IMR-90 (cell line): ENCODE results near the gene STPG1. TPM values are rescaled to one million over a fixed set of nuclear protein-coding genes. Genes with fewer than 3 reads are reported as not detected.

Experiments used
- ATAC-seq: fragments of 200-7000 bp; cut with Tn5 transposase; 2 replicates; pipeline ENCODE4 v1.9.1; 2020; ENCODE audit warnings: low read depth, mild to moderate bottlenecking, moderate library complexity
- BruUV-seq: library from RNA; stranded (reverse); fragments of 400-500 nt; replicated peaks from 2 replicates; lab custom pipeline; 2021; lab: Mats Ljungman, UMichigan
- CTCF ChIA-PET: fragments of 300-600 bp; formaldehyde crosslinking; extraction: SDS; loops from one replicate; lab custom pipeline; 2021; ENCODE audit warnings: antibody characterized with exemption; lab: Yijun Ruan, JAX
- POLR2A ChIA-PET: fragments of 300-600 bp; sonication (Branson Sonifier 250); formaldehyde crosslinking; loops from one replicate; lab custom pipeline; 2022; ENCODE audit warnings: antibody characterized with exemption; ENCODE audit not compliant: unreplicated experiment; lab: Charles Lee
- DNase-seq: peaks from one replicate; pipeline ENCODE4 v3.0.0; 2013
- H2AFZ ChIP-seq: replicated peaks from 2 replicates; pipeline ENCODE3; 2013; ENCODE audit warnings: low read length, mild to moderate bottlenecking; ENCODE audit not compliant: poor library complexity
- H2AK5ac ChIP-seq: 2 replicates; pipeline ENCODE4 v1.6.1; 2013; ENCODE audit warnings: low read depth, low read length, inconsistent platforms
- H2AK9ac ChIP-seq: replicated peaks from 2 replicates; pipeline ENCODE3; 2013; ENCODE audit warnings: mild to moderate bottlenecking, low read depth, low read length, moderate library complexity; ENCODE audit not compliant: poor library complexity
- H2BK120ac ChIP-seq: 2 replicates; pipeline ENCODE4 v1.6.1; 2013; ENCODE audit warnings: low read depth, low read length, inconsistent platforms
- H2BK15ac ChIP-seq: 3 replicates; pipeline ENCODE4 v1.6.1; 2013; ENCODE audit warnings: low read depth, low read length, inconsistent platforms
- H2BK20ac ChIP-seq: 2 replicates; pipeline ENCODE4 v1.6.1; 2013; ENCODE audit warnings: low read depth, mild to moderate bottlenecking, inconsistent platforms, low read length, moderate library complexity
- H2BK5ac ChIP-seq: 2 replicates; pipeline ENCODE4 v1.6.1; 2013; ENCODE audit warnings: mild to moderate bottlenecking, low read depth, low read length, inconsistent platforms; ENCODE audit not compliant: poor library complexity, severe bottlenecking
- H3K14ac ChIP-seq: replicated peaks from 2 replicates; pipeline ENCODE4 v1.6.1; 2013; ENCODE audit warnings: low read depth, low read length, inconsistent platforms
- H3K18ac ChIP-seq: 2 replicates; pipeline ENCODE4 v1.6.1; 2013; ENCODE audit warnings: low read depth, low read length, control low read depth
- H3K23ac ChIP-seq: 2 replicates; pipeline ENCODE4 v1.6.1; 2013; ENCODE audit warnings: low read depth, low read length, inconsistent platforms
- H3K27ac ChIP-seq: 2 replicates; pipeline ENCODE4 v1.5.1; 2013; ENCODE audit warnings: mild to moderate bottlenecking, control low read depth, low read length; ENCODE audit not compliant: insufficient read depth
- H3K27me3 ChIP-seq: 2 replicates; pipeline ENCODE4 v1.6.1; 2013; ENCODE audit warnings: low read length; ENCODE audit not compliant: control insufficient read depth, insufficient read depth
- H3K36me3 ChIP-seq: 2 replicates; pipeline ENCODE4 v1.6.1; 2013; ENCODE audit warnings: low read length, mixed read lengths; ENCODE audit not compliant: control insufficient read depth, insufficient read depth
- H3K4ac ChIP-seq: 2 replicates; pipeline ENCODE4 v1.6.1; 2013; ENCODE audit warnings: low read depth, low read length, inconsistent platforms
- H3K4me1 ChIP-seq: 2 replicates; pipeline ENCODE4 v1.6.1; 2013; ENCODE audit warnings: low read length, mixed read lengths; ENCODE audit not compliant: control insufficient read depth, insufficient read depth
- H3K4me2 ChIP-seq: 2 replicates; pipeline ENCODE4 v1.6.1; 2013; ENCODE audit warnings: low read depth, mild to moderate bottlenecking, control low read depth, low read length, moderate library complexity
- H3K4me3 ChIP-seq: 2 replicates; pipeline ENCODE4 v1.5.1; 2013; ENCODE audit warnings: low read depth, mild to moderate bottlenecking, control low read depth, low read length, moderate library complexity; ENCODE audit not compliant: insufficient read depth
- H3K56ac ChIP-seq: 2 replicates; pipeline ENCODE4 v1.6.1; 2013; ENCODE audit warnings: low read length, inconsistent platforms; ENCODE audit not compliant: insufficient read depth; ENCODE audit errors: extremely low read depth
- H3K79me1 ChIP-seq, 2 experiments: 2 replicates each; pipeline ENCODE4 v1.6.1; 2013; ENCODE audit warnings: low read length in 2 of 2, inconsistent platforms in 1 of 2, low read depth in 1 of 2
- H3K9ac ChIP-seq: 2 replicates; pipeline ENCODE4 v1.6.1; 2013; ENCODE audit warnings: low read depth, low read length, control low read depth
- H3K9me1 ChIP-seq: 2 replicates; pipeline ENCODE4 v1.6.1; 2013; ENCODE audit warnings: low read length, inconsistent platforms; ENCODE audit not compliant: insufficient read depth
- H3K9me3 ChIP-seq: 2 replicates; pipeline ENCODE4 v1.6.1; 2013; ENCODE audit warnings: low read length; ENCODE audit not compliant: control insufficient read depth, insufficient read depth
- H4K20me1 ChIP-seq: 2 replicates; pipeline ENCODE4 v1.6.1; 2013; ENCODE audit warnings: low read length, inconsistent platforms; ENCODE audit not compliant: insufficient read depth
- H4K5ac ChIP-seq: 2 replicates; pipeline ENCODE4 v1.6.1; 2013; ENCODE audit warnings: mild to moderate bottlenecking, low read depth, low read length, control low read depth
- H4K8ac ChIP-seq, 2 experiments: 2 replicates each; pipeline ENCODE4 v1.6.1; 2013; ENCODE audit warnings: low read depth in 2 of 2, low read length in 2 of 2, control low read depth in 1 of 2, inconsistent platforms in 1 of 2
- H4K91ac ChIP-seq: 2 replicates; pipeline ENCODE4 v1.6.1; 2013; ENCODE audit warnings: low read depth, low read length, inconsistent platforms; ENCODE audit not compliant: insufficient read depth
- CHD1 ChIP-seq: IDR thresholded peaks from 2 replicates; pipeline ENCODE4 v1.6.1; 2012; ENCODE audit warnings: low read depth, low read length, improper control_type of control experiment
- FOS ChIP-seq: fragments of 150-350 bp; IDR thresholded peaks from 2 replicates; pipeline ENCODE4 v1.6.1; 2016; ENCODE audit warnings: low read depth, low read length
- MAZ ChIP-seq: IDR thresholded peaks from 2 replicates; pipeline ENCODE4 v1.6.1; 2012; ENCODE audit warnings: low read depth, mild to moderate bottlenecking, low read length, improper control_type of control experiment, moderate library complexity, borderline replicate concordance
- MXI1 ChIP-seq: IDR thresholded peaks from 2 replicates; pipeline ENCODE4 v1.6.1; 2012; ENCODE audit warnings: low read depth, mild to moderate bottlenecking, low read length, moderate library complexity, borderline replicate concordance
- NFE2L2 ChIP-seq: fragments of 150-350 bp; IDR thresholded peaks from 2 replicates; pipeline ENCODE4 v1.6.1; 2016; ENCODE audit warnings: low read depth, mild to moderate bottlenecking, low read length
- POLR2A ChIP-seq: IDR thresholded peaks from 2 replicates; pipeline ENCODE4 v1.6.1; 2012; ENCODE audit warnings: mild to moderate bottlenecking, low read depth, low read length
- RCOR1 ChIP-seq: IDR thresholded peaks from 2 replicates; pipeline ENCODE4 v1.6.1; 2012; ENCODE audit warnings: mild to moderate bottlenecking, low read length, improper control_type of control experiment; ENCODE audit not compliant: insufficient replicate concordance
- WGBS, 2 experiments: methylation state at CpG; one replicate each; pipeline versions ENCODE4 v1.1.5 to v1.1.7; 2013; ENCODE audit warnings: missing lambda C conversion rate in 2 of 2; ENCODE audit not compliant: insufficient read length in 1 of 2; ENCODE audit errors: extremely low coverage in 2 of 2; 5-methylcytosine and 5-hydroxymethylcytosine counted together
- dilution Hi-C: fragments of 300-500 bp; cut with HindIII; formaldehyde crosslinking; loops from one replicate; pipeline ENCODE4 v1.14.3; 2018; ENCODE audit warnings: low sequenced_read_pairs; ENCODE audit not compliant: unreplicated experiment
- in situ Hi-C: fragments of 300-500 bp; cut with MboI; formaldehyde crosslinking; loops from 3 replicates; pipeline ENCODE4 v1.14.3; 2019; ENCODE audit warnings: low sequenced_read_pairs, inconsistent platforms, mixed read lengths
- intact Hi-C: fragments of 100-400 bp; cut with micrococcal nuclease; formaldehyde crosslinking; loops from 2 replicates; pipeline ENCODE4 v1.10.0; 2022
- polyA plus RNA-seq, 3 experiments: library from polyadenylated mRNA; depleted of rRNA; stranded (reverse); fragments of >200 nt; gene quantifications; 2 replicates each; pipeline ENCODE4 v1.2.3, GENCODE V29; 2012; ENCODE audit warnings: low replicate concordance in 1 of 3
- total RNA-seq: library from RNA; depleted of rRNA; stranded (reverse); fragments of >200 nt; gene quantifications from 2 replicates; pipeline ENCODE4 v1.2.3, GENCODE V29; 2012
- TF ChIP-seq, protein P1 (sequence below): conservative IDR thresholded peaks from 2 replicates; pipeline ENCODE4 v1.5.1; 2012; ENCODE audit warnings: mild to moderate bottlenecking, low read depth, low read length, improper control_type of control experiment

STPG1 gene
- total and polyA plus RNA-seq, 2 of the 4 experiments (the other 2 are of a cell fraction): 3.0 to 6.5 TPM

DNA sequence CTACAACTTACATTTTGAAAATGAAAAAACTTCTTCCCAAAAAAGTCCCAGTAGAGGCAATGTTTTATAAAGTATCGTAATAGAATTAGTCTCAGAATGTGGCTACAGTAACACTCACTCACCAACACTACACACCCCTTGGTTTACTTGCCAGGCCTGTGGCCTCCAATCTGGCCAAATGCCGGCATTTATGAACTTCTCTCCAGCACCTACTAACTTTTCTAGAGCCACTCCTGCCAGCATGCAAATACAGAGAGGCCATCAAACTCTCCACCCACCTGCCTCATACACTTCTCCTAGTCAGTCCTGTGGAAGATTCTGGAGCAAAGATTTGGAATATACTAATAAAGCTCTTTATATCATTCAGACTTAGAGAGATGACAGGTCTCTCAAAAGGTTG is 32.3 kb downstream of the STPG1 start:
- H2BK20ac ChIP-seq: no peak overlapping the region
- H3K36me3 ChIP-seq: no peaks in the 10 kb centered on the region
- no CpG with 5 or more reads among the region's 2 CpGs for WGBS, 2 experiments
- H3K79me1 ChIP-seq: 0 out of 4 replicates have a peak, but pooled peaks cover 0 to 9% of the 10 kb centered on the region in 2 experiments
- H3K14ac ChIP-seq: no peak overlapping the region
- H3K9me3 ChIP-seq: no peaks in the 10 kb centered on the region
- POLR2A ChIA-PET: no interaction called here
- H3K56ac ChIP-seq: no peak overlapping the region
- H2BK5ac ChIP-seq: no peak overlapping the region
- CTCF ChIA-PET: no interaction called here
- no peak overlapping the region for H3K18ac ChIP-seq
- dilution Hi-C loops: no loop called here
- BruUV-seq: no TSS peak
- peaks cover 24% of the 10 kb centered on the region for H3K9me1 ChIP-seq
- H3K23ac ChIP-seq: no peak overlapping the region
- no peak overlapping the region for H4K5ac ChIP-seq
- H3K27ac ChIP-seq: no peak overlapping the region
- H3K4me3 ChIP-seq: no peak overlapping the region
- no peak overlapping the region for H3K4ac ChIP-seq
- H3K9ac ChIP-seq: no peak overlapping the region
- H3K27me3 ChIP-seq: no peaks in the 10 kb centered on the region
- peaks cover 4% of the 10 kb centered on the region; the same call in 1 of the 2 replicates for H4K20me1 ChIP-seq
- no peak overlapping the region for H4K91ac ChIP-seq
- TF ChIP-seq MAZ (no peak), CHD1 (no peak), NFE2L2 (no peak), RCOR1 (no peak), MXI1 (no peak), FOS (no peak), POLR2A (no peak)
- TF ChIP-seq, protein P1, sequence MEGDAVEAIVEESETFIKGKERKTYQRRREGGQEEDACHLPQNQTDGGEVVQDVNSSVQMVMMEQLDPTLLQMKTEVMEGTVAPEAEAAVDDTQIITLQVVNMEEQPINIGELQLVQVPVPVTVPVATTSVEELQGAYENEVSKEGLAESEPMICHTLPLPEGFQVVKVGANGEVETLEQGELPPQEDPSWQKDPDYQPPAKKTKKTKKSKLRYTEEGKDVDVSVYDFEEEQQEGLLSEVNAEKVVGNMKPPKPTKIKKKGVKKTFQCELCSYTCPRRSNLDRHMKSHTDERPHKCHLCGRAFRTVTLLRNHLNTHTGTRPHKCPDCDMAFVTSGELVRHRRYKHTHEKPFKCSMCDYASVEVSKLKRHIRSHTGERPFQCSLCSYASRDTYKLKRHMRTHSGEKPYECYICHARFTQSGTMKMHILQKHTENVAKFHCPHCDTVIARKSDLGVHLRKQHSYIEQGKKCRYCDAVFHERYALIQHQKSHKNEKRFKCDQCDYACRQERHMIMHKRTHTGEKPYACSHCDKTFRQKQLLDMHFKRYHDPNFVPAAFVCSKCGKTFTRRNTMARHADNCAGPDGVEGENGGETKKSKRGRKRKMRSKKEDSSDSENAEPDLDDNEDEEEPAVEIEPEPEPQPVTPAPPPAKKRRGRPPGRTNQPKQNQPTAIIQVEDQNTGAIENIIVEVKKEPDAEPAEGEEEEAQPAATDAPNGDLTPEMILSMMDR: no peak
- intact Hi-C loops: loop anchor here (10.0 kb wide), 1 partner anchor 86 kb away; no protein-coding TSS in a partner anchor
- H2BK120ac ChIP-seq: no peak overlapping the region
- no peak overlapping the region for H2AK5ac ChIP-seq
- DNase-seq (no peak), ATAC-seq (no peak)
- no peak overlapping the region for H3K4me2 ChIP-seq
- in situ Hi-C loops: no loop called here
- peaks cover 16% of the 10 kb centered on the region for H3K4me1 ChIP-seq
- no peak overlapping the region for H2AFZ ChIP-seq
- H2BK15ac ChIP-seq: no peak overlapping the region
- no peak overlapping the region for H4K8ac ChIP-seq
- no peak overlapping the region for H2AK9ac ChIP-seq
